ENCODE results near the gene TRIM65. TPM values are rescaled to one million over a fixed set of nuclear protein-coding genes. Genes with fewer than 3 reads are reported as not detected.
A peak's percentile ranks its signal among the peaks of the same experiment; 100 is the strongest.

TRIM65 gene
- total and polyA plus RNA-seq, 2 of the 13 experiments (the other 11 are each of a cell fraction or from before 2014, with no cell fraction given), result 10.3 to 22.4 TPM

DNA sequence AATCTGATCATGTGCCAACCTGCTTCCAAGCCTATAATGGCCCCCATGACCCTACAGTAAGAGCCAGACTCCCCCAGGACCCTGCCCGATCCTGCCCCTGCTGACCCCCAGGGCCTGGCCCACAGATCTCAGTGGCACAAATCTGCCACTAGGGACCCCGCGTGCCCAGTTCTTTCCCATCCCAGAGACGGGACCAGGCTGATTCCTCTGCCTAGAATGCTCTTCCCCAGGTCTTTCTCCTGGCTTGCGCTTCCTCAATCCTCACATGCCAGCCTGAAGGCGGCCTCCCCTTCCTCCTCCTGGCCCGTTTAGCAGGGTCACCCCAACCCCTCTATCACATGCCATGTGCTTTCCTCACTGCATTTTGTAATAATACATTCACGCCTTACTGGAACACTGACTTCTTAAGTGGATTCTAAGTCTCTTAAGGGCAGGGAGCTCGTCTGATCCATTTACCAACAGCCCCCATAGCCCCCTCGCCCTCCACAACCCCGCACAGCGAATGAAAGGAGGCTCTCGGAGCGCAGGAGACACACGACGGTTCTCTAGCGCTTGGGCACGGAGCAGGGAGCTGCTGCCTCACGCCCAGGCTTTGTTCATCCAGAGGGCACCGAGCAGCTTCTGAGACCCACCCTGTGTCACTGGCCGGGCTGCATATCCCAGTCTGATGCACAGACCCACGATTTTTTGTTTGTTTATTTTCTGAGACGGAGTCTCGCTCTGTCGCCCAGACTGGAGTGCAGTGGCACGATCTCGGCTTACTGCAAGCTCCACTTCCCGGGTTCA, 1.2 kb downstream of the TRIM65 start (continued):
- TF ChIP-seq, protein P1, sequence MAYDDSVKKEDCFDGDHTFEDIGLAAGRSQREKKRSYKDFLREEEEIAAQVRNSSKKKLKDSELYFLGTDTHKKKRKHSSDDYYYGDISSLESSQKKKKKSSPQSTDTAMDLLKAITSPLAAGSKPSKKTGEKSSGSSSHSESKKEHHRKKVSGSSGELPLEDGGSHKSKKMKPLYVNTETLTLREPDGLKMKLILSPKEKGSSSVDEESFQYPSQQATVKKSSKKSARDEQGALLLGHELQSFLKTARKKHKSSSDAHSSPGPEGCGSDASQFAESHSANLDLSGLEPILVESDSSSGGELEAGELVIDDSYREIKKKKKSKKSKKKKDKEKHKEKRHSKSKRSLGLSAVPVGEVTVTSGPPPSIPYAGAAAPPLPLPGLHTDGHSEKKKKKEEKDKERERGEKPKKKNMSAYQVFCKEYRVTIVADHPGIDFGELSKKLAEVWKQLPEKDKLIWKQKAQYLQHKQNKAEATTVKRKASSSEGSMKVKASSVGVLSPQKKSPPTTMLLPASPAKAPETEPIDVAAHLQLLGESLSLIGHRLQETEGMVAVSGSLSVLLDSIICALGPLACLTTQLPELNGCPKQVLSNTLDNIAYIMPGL (CRISPR knock-in tag; IDR thresholded peaks at IDR 0.05; ENCODE audit: borderline replicate concordance in 1 of 2, low read depth in 1 of 2), result peak in 1 of 2 experiments; percentile 10; a peak in 2 of 4 replicates
- TF ChIP-seq, protein P2, sequence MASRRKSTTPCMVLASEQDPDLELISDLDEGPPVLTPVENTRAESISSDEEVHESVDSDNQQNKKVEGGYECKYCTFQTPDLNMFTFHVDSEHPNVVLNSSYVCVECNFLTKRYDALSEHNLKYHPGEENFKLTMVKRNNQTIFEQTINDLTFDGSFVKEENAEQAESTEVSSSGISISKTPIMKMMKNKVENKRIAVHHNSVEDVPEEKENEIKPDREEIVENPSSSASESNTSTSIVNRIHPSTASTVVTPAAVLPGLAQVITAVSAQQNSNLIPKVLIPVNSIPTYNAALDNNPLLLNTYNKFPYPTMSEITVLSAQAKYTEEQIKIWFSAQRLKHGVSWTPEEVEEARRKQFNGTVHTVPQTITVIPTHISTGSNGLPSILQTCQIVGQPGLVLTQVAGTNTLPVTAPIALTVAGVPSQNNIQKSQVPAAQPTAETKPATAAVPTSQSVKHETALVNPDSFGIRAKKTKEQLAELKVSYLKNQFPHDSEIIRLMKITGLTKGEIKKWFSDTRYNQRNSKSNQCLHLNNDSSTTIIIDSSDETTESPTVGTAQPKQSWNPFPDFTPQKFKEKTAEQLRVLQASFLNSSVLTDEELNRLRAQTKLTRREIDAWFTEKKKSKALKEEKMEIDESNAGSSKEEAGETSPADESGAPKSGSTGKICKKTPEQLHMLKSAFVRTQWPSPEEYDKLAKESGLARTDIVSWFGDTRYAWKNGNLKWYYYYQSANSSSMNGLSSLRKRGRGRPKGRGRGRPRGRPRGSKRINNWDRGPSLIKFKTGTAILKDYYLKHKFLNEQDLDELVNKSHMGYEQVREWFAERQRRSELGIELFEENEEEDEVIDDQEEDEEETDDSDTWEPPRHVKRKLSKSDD (CRISPR knock-in tag; IDR thresholded peaks at IDR 0.05; ENCODE audit: low read depth), result 0 out of 2 replicates have a peak, but pooled peaks have one; percentile 25
- TF ChIP-seq KDM5B (CRISPR knock-in tag; IDR thresholded peaks at IDR 0.05; ENCODE audit: borderline replicate concordance) (peak; percentile 34; the same call in 1 of the 2 replicates), ZFYVE20 (CRISPR knock-in tag; IDR thresholded peaks at IDR 0.05; ENCODE audit: borderline replicate concordance, low read depth) (no peak), HNF4G (IDR thresholded peaks at IDR 0.05; ENCODE audit: borderline replicate concordance, low read depth, low read length) (no peak), HNF4G (CRISPR knock-in tag; IDR thresholded peaks at IDR 0.05; ENCODE audit: borderline replicate concordance, low read depth) (peak; percentile 15; the same call in 1 of the 2 replicates), BORCS8-MEF2B (CRISPR knock-in tag; IDR thresholded peaks at IDR 0.05) (no peak), ZNF234 (CRISPR knock-in tag; conservative IDR thresholded peaks at IDR 0.05) (no peak), GTF2F1 (IDR thresholded peaks at IDR 0.05; ENCODE audit: low read length) (no peak), ZSCAN20 (CRISPR knock-in tag; IDR thresholded peaks at IDR 0.05; ENCODE audit: borderline replicate concordance) (no peak), ZNF670 (CRISPR knock-in tag; IDR thresholded peaks at IDR 0.05; ENCODE audit: borderline replicate concordance) (0 out of 2 replicates have a peak, but pooled peaks have one; percentile 44), ZNF749 (CRISPR knock-in tag; IDR thresholded peaks at IDR 0.05; ENCODE audit: borderline replicate concordance) (peak; percentile 46; the same call in 1 of the 2 replicates), POLR2A (IDR thresholded peaks at IDR 0.05; ENCODE audit: insufficient read depth in 1 of 2, low read depth in 2 of 2, low read length in 2 of 2) (0 out of 4 replicates have a peak, but pooled peaks of 1 of the 2 experiments have one; percentile 3), PHF20 (CRISPR knock-in tag; IDR thresholded peaks at IDR 0.05) (0 out of 2 replicates have a peak, but pooled peaks have one; percentile 5), TBX2 (CRISPR knock-in tag; IDR thresholded peaks at IDR 0.05; ENCODE audit: borderline replicate concordance) (no peak; the same call in 1 of the 2 replicates), ZNF619 (CRISPR knock-in tag; IDR thresholded peaks at IDR 0.05) (no peak)
- TF ChIP-seq, protein P3, sequence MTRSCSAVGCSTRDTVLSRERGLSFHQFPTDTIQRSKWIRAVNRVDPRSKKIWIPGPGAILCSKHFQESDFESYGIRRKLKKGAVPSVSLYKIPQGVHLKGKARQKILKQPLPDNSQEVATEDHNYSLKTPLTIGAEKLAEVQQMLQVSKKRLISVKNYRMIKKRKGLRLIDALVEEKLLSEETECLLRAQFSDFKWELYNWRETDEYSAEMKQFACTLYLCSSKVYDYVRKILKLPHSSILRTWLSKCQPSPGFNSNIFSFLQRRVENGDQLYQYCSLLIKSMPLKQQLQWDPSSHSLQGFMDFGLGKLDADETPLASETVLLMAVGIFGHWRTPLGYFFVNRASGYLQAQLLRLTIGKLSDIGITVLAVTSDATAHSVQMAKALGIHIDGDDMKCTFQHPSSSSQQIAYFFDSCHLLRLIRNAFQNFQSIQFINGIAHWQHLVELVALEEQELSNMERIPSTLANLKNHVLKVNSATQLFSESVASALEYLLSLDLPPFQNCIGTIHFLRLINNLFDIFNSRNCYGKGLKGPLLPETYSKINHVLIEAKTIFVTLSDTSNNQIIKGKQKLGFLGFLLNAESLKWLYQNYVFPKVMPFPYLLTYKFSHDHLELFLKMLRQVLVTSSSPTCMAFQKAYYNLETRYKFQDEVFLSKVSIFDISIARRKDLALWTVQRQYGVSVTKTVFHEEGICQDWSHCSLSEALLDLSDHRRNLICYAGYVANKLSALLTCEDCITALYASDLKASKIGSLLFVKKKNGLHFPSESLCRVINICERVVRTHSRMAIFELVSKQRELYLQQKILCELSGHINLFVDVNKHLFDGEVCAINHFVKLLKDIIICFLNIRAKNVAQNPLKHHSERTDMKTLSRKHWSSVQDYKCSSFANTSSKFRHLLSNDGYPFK (CRISPR knock-in tag; IDR thresholded peaks at IDR 0.05; ENCODE audit: borderline replicate concordance), result peak; percentile 68; the same call in 1 of the 2 replicates
- TF ChIP-seq, protein P4, sequence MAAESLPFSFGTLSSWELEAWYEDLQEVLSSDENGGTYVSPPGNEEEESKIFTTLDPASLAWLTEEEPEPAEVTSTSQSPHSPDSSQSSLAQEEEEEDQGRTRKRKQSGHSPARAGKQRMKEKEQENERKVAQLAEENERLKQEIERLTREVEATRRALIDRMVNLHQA (CRISPR knock-in tag; IDR thresholded peaks at IDR 0.05), result no peak
- TF ChIP-seq, protein P5, sequence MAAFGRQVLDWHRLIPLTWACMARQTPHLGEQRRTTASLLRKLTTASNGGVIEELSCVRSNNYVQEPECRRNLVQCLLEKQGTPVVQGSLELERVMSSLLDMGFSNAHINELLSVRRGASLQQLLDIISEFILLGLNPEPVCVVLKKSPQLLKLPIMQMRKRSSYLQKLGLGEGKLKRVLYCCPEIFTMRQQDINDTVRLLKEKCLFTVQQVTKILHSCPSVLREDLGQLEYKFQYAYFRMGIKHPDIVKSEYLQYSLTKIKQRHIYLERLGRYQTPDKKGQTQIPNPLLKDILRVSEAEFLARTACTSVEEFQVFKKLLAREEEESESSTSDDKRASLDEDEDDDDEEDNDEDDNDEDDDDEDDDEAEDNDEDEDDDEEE (CRISPR knock-in tag; IDR thresholded peaks at IDR 0.05), result 0 out of 2 replicates have a peak, but pooled peaks have one; percentile 45

Data from HepG2 (cell line).